ENCODE measurements around the gene LDHD. TPM values are rescaled to one million over a fixed set of nuclear protein-coding genes. Genes with fewer than 3 reads are reported as not detected.

Gene LDHD
- total RNA-seq, 1 donor from 2014 or later: 0.16 TPM

- intact Hi-C loops (cut with micrococcal nuclease): no loop called here
Observed at GRCh38 chr16:75083813-75084212, 32.8 kb downstream of the LDHD start.

- intact Hi-C loops (cut with micrococcal nuclease): no loop called here
Observed at GRCh38 chr16:75081179-75081859, 35.3 kb downstream of the LDHD start.

DNA sequence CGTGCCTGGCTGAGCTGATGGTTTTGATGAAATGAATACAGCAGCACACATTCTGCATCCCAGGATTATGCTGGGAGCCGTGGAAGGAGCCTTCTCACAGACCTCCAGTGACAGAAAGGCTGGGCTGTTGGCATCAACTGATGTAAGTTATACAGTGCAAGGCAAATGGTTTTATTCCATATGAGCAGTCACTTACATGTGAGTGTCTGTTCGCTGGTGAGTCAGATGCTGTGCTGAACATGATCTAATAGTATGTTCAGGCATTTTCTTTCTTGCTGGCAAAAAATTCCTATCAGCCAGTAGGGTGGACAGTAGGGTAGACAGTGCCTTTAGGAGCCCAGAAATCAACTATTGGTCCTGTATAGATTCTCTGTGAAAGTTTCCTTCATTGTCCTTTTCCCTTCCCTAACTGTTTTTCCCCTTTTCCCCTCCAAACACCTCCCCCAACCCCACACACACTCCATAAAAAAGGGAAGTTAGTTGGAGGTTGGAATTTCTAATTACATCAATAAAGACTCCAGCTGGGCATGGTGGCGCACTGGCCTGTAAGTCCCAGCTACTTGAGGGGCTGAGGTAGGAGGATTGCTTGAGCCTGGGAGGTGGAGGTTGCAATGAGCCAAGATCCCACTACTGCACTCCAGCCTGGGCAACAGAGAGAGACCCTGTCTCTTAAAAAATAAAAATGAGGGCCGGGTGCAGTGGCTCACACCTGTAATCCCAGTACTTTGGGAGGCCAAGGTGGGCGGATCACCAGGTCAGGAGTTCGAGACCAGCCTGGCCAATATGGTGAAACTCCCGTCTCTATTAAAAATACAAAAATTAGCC lies 36.2 kb downstream of the LDHD start:
- intact Hi-C loops (cut with micrococcal nuclease): no loop called here

DNA sequence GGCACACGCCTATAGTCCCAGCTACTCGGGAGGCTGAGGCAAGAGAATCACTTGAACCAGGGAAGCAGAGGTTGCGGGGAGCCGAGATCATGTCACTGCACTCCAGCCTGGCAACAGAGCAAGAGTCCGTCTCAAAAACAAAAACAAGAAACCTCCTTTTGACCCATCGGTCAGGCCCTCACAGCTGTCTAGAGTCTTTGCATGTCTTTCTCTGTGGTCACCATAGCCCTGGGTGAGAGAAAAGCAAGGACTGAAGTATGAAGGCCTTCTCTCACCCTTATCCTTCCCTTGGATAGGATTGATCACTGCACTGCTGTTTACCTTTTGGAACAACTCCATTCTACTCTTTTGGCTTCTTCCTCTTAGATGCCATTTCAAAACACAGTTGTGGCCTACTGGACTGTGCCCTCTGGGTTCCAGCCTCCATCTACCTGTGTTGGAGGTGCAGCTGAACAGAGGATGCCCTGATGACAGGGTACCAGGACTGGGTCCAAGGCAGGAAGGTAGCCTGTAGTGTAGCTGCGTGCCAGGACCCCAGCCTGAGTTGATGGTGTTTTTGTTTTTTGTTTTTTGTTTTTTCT lies 37.1 kb downstream of the LDHD start:
- intact Hi-C loops (cut with micrococcal nuclease): no loop called here

DNA sequence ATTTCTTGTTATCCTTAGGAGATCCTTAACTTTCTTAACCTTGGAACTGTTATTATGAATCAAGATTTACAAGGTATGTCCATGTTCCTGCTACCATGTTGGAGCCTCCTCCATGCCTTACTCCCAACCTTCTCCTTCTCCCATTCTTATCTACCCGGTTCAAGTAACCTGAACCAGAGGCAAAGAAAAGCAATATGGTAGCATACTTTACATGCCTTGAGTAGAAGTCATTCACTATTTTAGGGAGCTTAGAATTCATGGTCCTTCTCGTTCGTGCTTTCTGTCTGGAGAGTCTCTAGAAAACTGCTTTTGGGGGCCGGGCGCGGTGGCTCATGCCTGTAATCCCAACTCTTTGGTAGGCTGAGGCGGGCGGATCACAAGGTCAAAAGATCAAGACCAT lies 37.7 kb downstream of the LDHD start:
- intact Hi-C loops (cut with micrococcal nuclease): no loop called here

DNA sequence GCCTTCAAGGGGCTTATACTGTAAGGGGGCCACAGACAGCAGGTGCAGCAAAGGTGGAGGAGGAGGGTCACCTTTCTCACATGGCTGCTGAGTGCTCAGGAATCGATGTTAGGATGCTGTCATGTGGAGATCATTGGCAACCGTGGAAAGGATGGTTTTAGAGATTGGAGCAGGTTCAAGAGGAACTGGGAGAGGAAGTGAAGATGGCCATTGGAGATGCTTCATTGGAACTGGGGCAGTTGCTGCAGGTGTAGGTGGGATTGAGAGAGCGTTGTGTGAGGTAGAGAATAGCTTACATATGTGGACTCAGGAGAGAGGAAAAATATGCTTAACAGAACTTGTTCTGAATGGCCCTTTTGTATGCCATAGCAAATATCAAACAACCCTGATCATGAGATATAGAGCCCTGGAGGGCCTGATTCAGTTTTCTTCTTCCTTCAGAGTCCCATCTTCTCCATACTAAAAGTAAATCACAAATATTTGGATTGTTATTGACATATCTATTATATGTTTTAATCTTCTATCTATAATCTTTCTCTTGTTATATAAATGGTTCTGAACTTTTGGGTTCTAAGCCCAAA lies 40.8 kb downstream of the LDHD start:
- intact Hi-C loops (cut with micrococcal nuclease): loop anchor here (1.0 kb wide), 4 partner anchors 10 to 75 kb away; no protein-coding TSS in a partner anchor

DNA sequence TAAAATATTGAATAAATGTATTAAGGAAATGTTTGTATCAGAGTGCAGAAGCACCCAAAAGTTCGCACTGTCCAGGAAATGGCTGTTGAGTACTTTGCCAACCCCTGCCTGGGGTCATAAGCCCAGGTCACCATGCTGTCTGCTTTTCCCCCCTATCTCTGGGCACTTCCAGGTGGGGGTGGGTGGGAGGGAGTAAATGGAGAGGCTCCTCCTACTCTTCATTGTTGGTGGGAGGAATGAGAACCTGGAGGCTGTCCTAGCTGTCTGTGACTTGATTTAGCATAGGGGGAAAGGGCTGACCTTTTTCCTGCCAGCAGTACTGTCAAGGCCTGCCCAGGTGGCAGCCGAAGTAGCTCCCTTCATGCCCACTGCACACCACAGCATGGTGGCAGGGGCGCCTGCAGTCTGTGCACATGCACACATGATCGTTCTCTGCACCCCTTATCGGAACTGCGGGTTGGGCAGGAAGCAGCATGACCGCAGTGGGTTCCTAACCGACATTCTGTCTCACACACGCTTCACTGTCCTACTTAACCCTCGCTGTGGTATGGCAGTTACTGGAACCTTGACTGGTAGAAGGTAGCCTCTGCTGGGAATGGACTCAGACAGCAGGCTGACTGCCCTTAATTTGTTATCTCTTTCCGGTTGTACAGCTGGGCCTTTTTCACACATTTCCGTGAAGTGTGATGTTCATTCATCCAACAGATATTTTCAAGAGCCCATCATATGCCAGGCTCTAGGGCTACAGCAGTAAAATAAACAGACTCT lies 41.5 kb downstream of the LDHD start:
- intact Hi-C loops (cut with micrococcal nuclease): loop anchor here (1.0 kb wide), 4 partner anchors 10 to 75 kb away; no protein-coding TSS in a partner anchor

- intact Hi-C loops (cut with micrococcal nuclease): no loop called here
Observed at GRCh38 chr16:75074304-75074793, 42.2 kb downstream of the LDHD start.

DNA sequence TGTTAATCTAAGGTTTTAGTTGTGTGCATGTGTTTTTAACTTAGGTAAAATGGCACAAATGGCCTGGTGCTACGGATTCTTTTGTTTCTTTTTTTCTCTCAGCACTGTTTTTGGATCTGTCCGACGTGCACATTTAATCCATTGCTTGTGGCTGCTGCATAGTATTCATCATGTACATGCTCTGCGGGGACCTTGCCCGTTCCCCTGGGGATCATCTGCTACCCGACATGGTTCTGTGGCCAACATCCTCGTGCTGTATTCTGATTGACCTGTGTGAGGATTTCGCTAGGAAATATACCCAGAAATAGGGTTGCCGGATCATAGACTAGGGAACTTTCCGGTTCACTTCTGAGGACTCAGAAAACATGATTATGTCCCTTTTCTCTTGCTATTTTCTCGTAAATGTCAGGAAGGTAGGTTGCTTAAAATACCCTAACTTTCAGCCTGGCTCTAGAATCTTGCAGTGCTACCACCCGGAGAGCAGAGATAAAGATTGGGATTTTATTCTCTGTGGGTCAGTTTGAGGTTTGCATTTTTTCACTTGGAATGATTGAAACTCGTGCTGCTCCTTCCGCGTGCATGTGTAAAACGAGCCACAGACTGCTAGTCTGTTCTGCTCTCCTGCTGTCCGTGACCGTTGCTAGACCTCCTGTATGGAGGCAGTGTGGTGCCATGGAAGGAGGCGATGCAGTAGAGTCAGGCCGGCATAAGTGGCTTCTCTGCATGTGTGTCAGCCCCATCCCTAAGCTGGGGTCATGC lies 42.9 kb downstream of the LDHD start:
- intact Hi-C loops (cut with micrococcal nuclease): no loop called here

DNA sequence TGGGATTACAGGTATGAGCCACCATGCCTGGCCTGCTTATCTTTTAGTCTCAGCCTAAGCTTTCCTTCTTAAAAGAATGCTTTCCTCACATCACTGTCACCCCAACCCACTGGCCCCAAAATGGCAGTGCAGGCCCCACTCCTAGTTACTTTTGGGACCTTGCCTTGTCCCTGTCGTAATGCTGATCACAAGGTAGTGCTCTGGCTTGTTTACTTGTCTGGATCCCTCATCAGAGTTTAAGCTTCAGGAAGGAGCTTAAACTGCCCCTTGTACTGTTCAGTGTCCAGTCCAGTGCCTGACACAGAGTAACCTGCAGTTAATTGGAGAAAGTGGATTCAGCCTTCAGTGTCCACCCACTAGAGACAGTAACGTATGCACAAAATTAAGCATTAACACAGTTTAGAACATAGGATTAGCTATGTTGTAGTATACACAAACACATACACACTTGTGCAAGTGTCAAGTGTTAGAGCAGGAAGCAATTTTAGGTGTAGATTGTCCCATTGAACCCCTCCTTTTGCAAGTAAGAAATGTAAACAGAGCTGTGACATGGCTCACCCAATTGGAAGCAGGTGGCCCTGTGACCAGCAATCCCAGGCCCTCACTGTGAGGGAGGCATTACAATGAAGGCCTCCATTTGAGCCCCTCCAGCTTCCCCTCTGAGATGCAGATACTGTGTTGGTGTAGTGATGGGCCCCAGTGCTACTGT lies 44.2 kb downstream of the LDHD start:
- intact Hi-C loops (cut with micrococcal nuclease): no loop called here

DNA sequence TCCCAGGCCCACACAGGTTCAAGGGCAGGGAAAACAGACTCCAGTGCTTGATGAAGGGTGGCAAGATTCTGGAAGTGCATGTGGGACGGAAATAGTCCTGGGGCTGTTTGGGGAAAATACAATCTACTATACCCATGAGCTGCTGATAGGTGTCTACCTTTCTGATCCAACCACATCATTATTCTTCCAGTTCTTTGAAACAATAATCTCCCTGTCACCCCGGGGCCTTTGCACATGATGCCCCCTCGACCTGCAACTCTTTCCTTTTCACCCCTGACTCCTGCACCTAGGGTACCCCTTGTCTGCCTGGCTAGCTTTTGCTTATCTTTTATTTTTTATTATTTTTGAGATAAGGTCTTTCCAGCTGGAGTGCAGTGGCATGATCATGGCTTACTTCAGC lies 45.0 kb downstream of the LDHD start:
- intact Hi-C loops (cut with micrococcal nuclease): no loop called here

GRCh38 chr16:75070012-75070841 lies 46.4 kb downstream of the LDHD start:
- intact Hi-C loops (cut with micrococcal nuclease): no loop called here

- intact Hi-C loops (cut with micrococcal nuclease): no loop called here
Observed at GRCh38 chr16:75068085-75069031, 48.2 kb downstream of the LDHD start.

DNA sequence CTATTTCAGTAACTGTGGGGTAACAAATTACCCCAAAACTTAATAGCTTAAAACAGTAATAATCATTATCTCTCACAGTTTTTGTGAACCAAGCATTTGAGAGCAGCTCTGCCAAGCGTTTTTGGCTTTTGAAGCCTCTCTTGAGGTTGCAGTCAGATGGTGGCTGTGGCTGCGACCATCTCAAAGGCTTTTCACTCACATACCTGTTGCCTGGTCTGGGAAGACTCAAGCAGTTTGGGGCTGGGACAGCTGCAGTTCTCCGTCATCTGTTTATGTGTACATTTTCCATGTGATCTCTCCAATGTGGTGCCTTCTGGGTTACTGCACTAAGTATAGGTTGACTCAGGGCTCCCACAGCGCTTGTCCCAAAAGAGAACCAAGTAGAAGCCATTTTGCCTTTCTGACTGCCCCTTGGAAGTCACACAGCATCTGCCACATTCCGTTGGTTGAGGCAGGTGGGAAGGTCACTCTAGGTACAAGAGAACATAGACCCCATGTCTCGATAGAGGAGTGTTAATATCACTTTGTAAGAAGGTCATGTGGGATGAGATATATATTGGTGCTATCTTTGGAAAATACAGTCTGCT lies 49.6 kb downstream of the LDHD start:
- intact Hi-C loops (cut with micrococcal nuclease): no loop called here

- intact Hi-C loops (cut with micrococcal nuclease): loop anchor here (1.0 kb wide), 1 partner anchor 10 kb away; no protein-coding TSS in a partner anchor
Observed at GRCh38 chr16:75065521-75066149, 50.9 kb downstream of the LDHD start.

DNA sequence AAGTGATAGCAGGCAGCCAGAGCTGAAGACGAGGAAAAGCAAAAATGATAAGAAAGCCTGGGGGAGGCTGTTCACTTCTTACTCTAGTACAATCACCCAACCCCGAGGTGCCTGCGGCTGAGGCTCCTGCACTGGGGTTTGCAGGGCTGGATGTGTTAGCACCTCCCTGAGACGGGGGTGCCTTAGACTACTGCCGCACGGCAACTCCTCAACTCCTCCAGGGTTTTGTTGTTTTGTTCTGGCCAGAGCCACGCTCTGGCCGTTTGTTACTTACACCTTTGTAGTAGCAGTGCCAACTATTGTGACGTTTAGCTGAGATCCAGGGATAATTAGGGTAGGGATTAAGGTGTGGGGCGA lies 51.5 kb downstream of the LDHD start:
- intact Hi-C loops (cut with micrococcal nuclease): loop anchor here (1.0 kb wide), 1 partner anchor 10 kb away; no protein-coding TSS in a partner anchor
